Fibroblast of skin of abdomen (primary cell): ENCODE data around the gene DNAJC24.

Experiments
- DNase-seq: peaks from one replicate; pipeline ENCODE4 v3.0.0-alpha.2; 2013

Gene DNAJC24

GRCh38 chr11:31415435-31415834 is 45.8 kb downstream of the DNAJC24 start:
- no peak for DNase-seq

- no peak for DNase-seq
Measured at GRCh38 chr11:31417357-31417756, 47.7 kb downstream of the DNAJC24 start.

DNA sequence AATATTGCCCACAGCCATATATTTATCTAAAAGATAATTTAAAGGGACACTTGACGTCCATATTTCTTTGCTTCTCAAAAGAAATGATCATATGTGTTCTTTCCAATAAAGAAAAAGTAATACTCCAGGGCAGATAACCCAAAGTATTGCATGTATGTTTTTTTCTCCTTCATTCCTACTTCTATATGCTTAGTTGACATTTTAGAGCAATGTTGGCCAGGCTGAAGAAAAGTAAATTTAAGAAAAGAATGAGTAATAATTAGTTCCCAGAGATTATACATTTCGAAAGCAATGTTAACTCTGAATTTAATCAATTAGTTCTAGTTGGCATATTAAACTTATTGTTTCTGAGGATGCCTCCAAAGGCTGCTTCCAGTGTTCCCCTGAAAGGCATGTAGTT is 48.2 kb downstream of the DNAJC24 start:
- no peak for DNase-seq

GRCh38 chr11:31419138-31419537 is 49.5 kb downstream of the DNAJC24 start:
- no peak for DNase-seq

- no peak for DNase-seq
Measured at GRCh38 chr11:31419669-31420068, 50.0 kb downstream of the DNAJC24 start.

GRCh38 chr11:31421820-31422219 is 52.2 kb downstream of the DNAJC24 start:
- DNase-seq: no peak

GRCh38 chr11:31422703-31423102 is 53.0 kb downstream of the DNAJC24 start:
- DNase-seq: no peak

DNA sequence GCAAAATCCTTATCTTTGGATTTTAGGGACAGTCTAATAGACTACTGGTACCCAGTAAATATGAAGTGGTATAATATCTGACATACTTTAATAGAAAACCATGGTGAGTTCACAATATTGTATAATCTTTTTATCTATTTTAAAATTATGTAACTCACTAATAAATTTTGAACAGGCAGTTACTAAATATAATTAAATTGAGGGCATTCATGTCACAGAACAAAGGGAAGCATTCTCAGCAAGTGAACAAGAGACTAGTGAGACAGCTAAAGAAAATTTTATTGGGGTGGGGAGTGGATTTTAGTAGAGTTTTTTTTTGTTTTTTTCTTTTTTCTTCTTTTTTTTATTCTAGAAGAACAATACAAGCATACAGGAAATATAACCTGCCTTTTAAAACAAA is 55.0 kb downstream of the DNAJC24 start:
- DNase-seq: no peak

- DNase-seq: no peak
Measured at GRCh38 chr11:31433851-31434250, 64.2 kb downstream of the DNAJC24 start.

- peak; percentile 29 for DNase-seq
Measured at GRCh38 chr11:31437742-31438435, 68.2 kb downstream of the DNAJC24 start.

- DNase-seq: no peak
Measured at GRCh38 chr11:31441296-31441695, 71.6 kb downstream of the DNAJC24 start.

GRCh38 chr11:31442086-31442485 is 72.4 kb downstream of the DNAJC24 start:
- no peak for DNase-seq

GRCh38 chr11:31443802-31444201 is 74.1 kb downstream of the DNAJC24 start:
- DNase-seq: no peak

DNA sequence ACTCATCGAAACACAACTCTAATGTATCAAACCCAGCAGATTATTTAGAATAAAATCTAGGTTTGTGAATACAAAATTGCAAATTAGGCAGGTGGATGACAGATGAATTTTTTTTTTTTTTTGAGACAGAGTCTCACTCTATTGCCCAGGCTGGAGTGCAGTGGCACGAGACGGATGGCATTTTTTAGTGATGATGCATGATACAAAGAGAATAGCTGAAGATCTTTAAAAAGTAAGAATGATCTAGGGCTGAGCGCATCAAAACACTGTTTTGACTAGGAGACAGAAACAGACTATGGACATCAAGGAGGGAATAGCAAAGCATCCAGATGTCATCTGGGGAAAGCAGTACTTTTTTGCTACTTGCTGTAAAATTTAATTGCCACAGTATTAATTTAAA is 76.0 kb downstream of the DNAJC24 start:
- peak; percentile 14 for DNase-seq

DNA sequence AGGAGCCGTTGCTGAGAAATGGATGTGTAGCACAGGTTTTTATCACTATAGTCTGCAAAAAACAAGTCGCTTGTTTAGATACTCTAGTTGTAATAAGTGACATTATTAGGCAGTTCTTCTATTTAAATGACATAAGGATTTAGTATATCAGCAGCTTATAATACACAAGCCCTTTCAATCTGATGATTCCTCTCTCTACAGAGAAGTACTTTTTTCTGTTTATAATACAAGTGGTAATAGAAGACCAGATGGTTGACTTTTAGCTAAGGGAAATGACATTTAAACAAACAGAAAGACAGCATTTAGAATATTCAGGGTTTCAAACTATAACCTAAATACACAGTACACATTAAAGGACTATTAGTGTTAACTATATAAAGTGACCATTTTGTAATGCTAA is 79.4 kb downstream of the DNAJC24 start:
- DNase-seq: no peak

DNA sequence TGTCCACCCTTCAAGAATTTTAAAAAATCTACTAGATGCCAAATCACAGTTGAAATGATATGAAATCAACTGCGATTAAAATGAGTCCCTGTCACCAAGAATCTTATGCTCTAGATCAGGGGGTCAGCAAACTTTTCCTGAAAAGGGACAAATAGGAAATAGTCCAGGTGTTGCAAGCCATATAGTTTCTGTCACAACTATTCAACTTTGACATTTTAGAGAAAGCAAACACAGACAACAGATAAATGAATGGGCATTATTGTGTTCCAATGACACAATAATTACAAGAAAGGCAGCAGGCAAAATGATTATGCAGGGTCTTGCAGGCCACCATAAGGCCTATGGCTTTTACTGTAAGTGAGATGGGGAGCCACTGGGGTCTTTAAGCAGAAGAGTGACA is 81.2 kb downstream of the DNAJC24 start:
- no peak for DNase-seq

- no peak for DNase-seq
Measured at GRCh38 chr11:31455177-31455576, 85.5 kb downstream of the DNAJC24 start.

GRCh38 chr11:31464436-31464835 is 94.8 kb downstream of the DNAJC24 start:
- DNase-seq: no peak

DNA sequence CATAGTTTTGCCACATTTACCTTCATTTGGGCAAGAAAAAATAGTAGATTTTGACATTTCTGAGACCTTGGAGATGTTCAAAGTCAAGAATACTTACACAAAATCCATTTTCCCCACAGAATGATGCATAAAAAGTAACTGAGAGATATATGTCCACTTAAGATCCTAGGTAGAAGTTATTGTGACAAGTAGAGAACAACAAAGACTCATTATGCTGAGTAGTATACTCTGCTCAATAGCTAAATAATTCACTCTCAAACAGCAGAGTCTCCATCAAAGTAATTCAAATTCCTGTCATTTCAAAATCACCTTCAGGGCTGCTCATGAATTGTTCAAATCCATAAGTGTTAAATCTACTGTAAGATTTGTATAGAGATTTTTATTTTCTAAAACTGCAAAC is 104.4 kb downstream of the DNAJC24 start:
- no peak for DNase-seq

GRCh38 chr11:31477528-31478222 is 108.0 kb downstream of the DNAJC24 start:
- no peak for DNase-seq

GRCh38 chr11:31478223-31478590 is 108.5 kb downstream of the DNAJC24 start:
- DNase-seq: no peak

- DNase-seq: no peak
Measured at GRCh38 chr11:31479066-31479465, 109.4 kb downstream of the DNAJC24 start.

GRCh38 chr11:31480930-31481329 is 111.3 kb downstream of the DNAJC24 start:
- no peak for DNase-seq
